IPS-20b (cell line): ENCODE results near the gene CUL3.
A peak's percentile ranks its signal among the peaks of the same experiment; 100 is the strongest.
"Not testable (repeated sequence)": the region's sequence is repeated elsewhere in the genome, so short reads cannot be mapped to it uniquely, and the experiment has no call there.

Experiments
- H3K27ac ChIP-seq: one replicate; pipeline ENCODE4 v1.5.1; 2013; ENCODE audit warnings: low read length
- H3K27me3 ChIP-seq: 2 replicates; pipeline ENCODE4 v1.6.1; 2013; ENCODE audit warnings: mild to moderate bottlenecking, low read length, inconsistent platforms; ENCODE audit not compliant: insufficient read depth
- H3K36me3 ChIP-seq: 2 replicates; pipeline ENCODE4 v1.6.1; 2013; ENCODE audit warnings: low read depth, mild to moderate bottlenecking, inconsistent platforms, low read length, moderate library complexity; ENCODE audit not compliant: insufficient read depth
- H3K4me1 ChIP-seq: 2 replicates; pipeline ENCODE4 v1.6.1; 2013; ENCODE audit warnings: mild to moderate bottlenecking, control low read depth, inconsistent platforms, low read length, moderate library complexity; ENCODE audit not compliant: insufficient read depth
- H3K4me3 ChIP-seq: 2 replicates; pipeline ENCODE4 v1.5.1; 2013; ENCODE audit warnings: mild to moderate bottlenecking, low read length, inconsistent platforms
- H3K9ac ChIP-seq: 2 replicates; pipeline ENCODE4 v1.6.1; 2013; ENCODE audit warnings: low read depth, mild to moderate bottlenecking, inconsistent platforms, low read length, moderate library complexity
- H3K9me3 ChIP-seq: 2 replicates; pipeline ENCODE4 v1.6.1; 2013; ENCODE audit warnings: mild to moderate bottlenecking, low read depth, low read length, inconsistent platforms; ENCODE audit not compliant: insufficient read depth

CUL3 gene

DNA sequence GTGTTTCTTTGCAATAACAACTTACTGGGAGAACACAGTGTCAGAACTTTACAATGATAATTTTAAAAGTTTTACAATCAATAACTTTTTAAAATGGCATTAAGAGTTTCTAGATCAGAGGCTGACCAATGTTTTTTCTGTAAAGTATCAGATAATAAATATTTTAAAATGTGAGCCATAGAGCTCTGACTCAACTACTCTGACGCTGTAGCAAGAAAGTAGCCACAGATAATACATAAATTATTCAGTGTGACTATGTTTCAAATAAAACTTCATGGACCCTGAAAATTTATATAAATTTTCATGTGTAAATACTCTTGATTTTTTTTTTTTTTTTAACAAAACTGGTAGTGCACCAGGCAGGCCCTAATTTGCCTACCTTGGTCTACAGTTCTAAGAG lies 77.4 kb downstream of the CUL3 start:
- H3K4me1 ChIP-seq: no peaks in the 10 kb centered on the region
- H3K9me3 ChIP-seq: no peaks in the 10 kb centered on the region
- H3K9ac ChIP-seq: no peak overlapping the region
- H3K36me3 ChIP-seq: peaks cover 48% of the 10 kb centered on the region
- H3K4me3 ChIP-seq: no peak overlapping the region
- no peak overlapping the region for H3K27ac ChIP-seq
- H3K27me3 ChIP-seq: no peaks in the 10 kb centered on the region

DNA sequence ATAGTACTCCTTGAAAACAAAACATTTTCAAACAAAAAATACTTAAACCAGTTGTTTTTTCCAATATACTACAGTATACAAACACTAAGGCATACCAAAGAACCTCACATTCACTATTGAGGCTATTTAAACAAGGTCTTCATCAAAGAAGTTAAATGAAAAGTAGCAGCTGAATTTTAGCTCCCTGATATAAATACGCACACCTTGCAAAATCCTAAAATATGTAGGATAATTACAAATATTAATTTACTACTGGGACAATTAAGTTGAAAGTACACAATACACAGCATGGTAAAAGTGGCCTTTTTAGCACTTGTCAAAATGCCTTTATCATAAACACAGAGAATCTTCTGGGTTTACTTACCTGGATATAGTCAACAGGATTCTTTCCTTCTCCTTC lies 78.7 kb downstream of the CUL3 start:
- no peaks in the 10 kb centered on the region for H3K4me1 ChIP-seq
- peaks cover 55% of the 10 kb centered on the region for H3K36me3 ChIP-seq
- H3K4me3 ChIP-seq: no peak overlapping the region
- no peaks in the 10 kb centered on the region for H3K27me3 ChIP-seq
- H3K9ac ChIP-seq: no peak overlapping the region
- no peak overlapping the region for H3K27ac ChIP-seq
- H3K9me3 ChIP-seq: no peaks in the 10 kb centered on the region

DNA sequence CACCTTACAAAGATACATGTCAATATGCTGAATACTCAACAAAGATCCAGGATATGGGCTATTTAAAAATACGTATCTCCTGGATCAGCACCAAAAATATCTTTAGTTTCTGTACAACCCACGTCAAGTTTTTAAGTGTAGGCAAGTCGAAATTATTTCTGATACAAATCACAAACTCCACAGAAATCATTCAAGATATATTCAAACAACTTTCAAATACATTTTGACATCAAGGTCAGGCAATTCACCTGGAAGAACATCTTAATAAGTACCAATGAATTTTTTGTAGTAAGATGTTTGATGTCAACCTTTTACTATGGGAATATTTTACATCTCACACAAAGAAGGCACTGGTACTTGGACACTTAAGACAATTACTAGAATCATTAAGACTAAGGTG lies 86.2 kb downstream of the CUL3 start:
- H3K36me3 ChIP-seq: peaks cover 93% of the 10 kb centered on the region
- H3K9me3 ChIP-seq: no peaks in the 10 kb centered on the region
- H3K27ac ChIP-seq: no peak overlapping the region
- H3K9ac ChIP-seq: no peak overlapping the region
- H3K4me3 ChIP-seq: no peak overlapping the region
- no peaks in the 10 kb centered on the region for H3K4me1 ChIP-seq
- H3K27me3 ChIP-seq: no peaks in the 10 kb centered on the region

DNA sequence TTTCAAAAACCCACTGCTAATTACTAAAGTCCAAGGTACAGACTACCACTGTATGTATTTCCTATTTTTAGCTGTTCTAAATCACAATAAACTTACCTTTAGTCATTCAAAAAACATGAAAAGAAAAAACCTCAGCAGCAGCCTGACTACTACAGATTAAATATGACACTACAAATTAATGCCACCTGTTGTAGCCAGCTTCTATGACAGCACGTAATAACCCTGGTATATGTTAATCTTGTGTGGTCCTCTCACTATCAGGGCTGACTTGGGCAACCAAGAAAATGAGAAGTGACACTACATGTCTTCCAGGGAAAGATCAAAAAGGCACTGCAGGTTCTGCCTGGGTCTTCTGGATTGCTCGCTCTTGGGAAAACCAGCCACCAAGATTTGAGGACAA lies 92.6 kb downstream of the CUL3 start:
- no peak overlapping the region for H3K27ac ChIP-seq
- H3K27me3 ChIP-seq: no peaks in the 10 kb centered on the region
- H3K4me3 ChIP-seq: no peak overlapping the region
- H3K4me1 ChIP-seq: no peaks in the 10 kb centered on the region
- no peak overlapping the region for H3K9ac ChIP-seq
- peaks cover 51% of the 10 kb centered on the region for H3K36me3 ChIP-seq
- no peaks in the 10 kb centered on the region for H3K9me3 ChIP-seq

DNA sequence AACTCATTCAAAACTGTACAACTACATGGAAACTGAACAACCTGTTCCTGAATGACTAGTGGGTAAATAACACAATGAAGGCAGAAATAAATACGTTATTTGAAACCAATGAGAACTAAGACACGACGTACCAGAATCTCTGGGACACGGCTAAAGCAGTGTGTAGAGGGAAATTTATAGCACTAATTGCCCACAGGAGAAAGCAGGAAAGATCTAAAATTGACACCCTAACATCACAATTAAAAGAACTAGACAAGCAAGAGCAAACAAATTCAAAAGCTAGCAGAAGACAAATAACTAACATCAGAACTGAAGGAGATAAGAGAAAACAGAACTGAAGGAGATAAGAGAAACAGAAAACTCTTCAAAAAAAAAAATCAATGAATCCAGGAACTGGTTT lies 97.2 kb downstream of the CUL3 start:
- H3K9me3 ChIP-seq, H3K27ac ChIP-seq, H3K4me3 ChIP-seq, H3K9ac ChIP-seq, H3K27me3 ChIP-seq: not testable (repeated sequence)
- Histone ChIP-seq H3K36me3 (peaks cover 15% of the 10 kb centered on the region; the same call in 1 of the 2 replicates), H3K4me1 (peaks cover 13% of the 10 kb centered on the region)

DNA sequence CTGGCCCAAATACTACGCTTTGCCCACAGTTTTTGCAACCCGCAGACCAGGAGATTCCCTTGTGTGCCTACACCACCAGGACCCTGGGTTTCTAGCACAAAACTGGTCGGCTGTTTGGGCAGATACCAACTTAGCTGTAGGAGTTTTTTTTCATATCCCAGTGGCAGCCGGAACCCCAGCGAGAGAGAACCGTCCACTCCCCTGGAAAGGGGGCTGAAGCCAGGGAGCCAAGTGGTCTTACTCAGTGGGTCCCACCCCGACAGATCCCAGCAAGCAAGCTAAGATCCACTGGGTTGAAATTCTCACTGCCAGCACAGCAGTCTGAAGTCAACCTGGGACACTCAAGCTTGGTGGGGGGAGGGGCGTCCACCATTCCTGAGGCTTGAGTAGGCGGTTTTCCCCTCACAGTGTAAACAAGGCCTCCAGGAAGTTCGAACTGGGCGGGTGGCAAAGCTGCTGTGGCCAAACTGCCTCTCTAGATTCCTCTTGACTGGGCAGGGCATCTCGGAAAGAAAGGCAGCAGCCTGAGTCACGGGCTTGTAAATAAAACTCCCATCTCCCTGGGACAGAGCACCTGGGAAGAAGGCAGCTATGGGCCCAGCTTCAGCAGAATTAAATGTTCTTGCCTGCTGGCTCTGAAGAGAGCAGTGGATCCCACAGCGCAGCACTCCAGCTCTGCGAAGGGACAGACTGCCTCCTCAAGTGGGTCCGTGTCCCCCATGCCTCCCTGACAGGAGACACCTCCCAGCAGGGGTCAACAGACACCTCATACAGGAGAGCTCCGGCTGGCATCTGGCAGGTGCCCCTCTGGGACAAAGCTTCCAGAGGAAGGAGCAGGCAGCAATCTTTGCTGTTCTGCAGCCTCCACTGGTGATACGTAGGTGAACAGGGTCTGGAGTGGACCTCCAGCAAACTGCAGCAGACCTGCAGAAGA lies 99.8 kb downstream of the CUL3 start:
- Histone ChIP-seq H3K36me3 (peaks cover 14% of the 10 kb centered on the region; the same call in 1 of the 2 replicates), H3K27ac (peak overlapping the region; percentile 72), H3K9ac (peak overlapping the region; percentile 73), H3K4me3 (0 out of 2 replicates have a peak overlapping the region, but pooled peaks have one; percentile 45), H3K4me1 (peaks cover 13% of the 10 kb centered on the region)
- H3K9me3 ChIP-seq, H3K27me3 ChIP-seq: not testable (repeated sequence)

DNA sequence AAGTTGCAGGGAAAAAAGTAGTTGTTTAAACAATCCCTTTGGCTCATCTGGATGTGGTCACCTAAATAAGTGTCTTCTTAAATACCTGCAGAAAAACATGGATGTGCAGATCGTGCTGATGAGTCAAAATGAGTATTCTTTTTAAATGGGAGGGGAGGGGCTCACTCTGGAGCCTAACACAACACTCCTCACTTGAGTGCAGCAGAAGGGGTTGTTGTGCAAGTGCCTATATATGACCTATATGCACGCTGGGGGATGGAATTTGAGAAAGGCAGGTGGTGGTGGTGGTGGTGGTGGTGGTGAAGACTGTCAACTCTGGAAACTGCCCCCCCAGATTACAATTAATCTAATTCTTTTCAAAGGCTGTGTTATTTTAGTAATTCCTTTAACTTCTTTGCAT lies 105.3 kb downstream of the CUL3 start:
- H3K27ac ChIP-seq: no peak overlapping the region
- no peak overlapping the region for H3K9ac ChIP-seq
- H3K36me3 ChIP-seq: peaks cover 62% of the 10 kb centered on the region
- no peaks in the 10 kb centered on the region for H3K27me3 ChIP-seq
- no peaks in the 10 kb centered on the region; the same call in 1 of the 2 replicates for H3K4me1 ChIP-seq
- no peaks in the 10 kb centered on the region for H3K9me3 ChIP-seq
- H3K4me3 ChIP-seq: no peak overlapping the region

DNA sequence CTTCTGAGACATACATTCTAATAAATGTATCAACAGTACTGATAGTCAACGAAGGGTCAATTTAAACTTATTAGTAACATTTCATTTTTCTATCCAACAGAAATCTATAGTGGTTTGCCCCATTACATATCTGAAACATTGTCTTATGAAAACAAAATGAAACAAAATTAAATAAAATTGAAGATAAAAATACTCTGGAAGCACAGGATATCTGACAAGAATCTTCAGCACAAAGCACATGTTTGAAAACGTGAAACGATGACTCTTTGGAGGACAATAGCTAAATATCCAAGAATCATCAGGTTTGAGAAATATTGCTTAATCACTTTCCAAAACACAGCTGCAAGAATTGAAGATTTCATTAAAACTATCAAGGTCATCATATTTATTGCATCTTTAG lies 112.3 kb downstream of the CUL3 start:
- H3K4me1 ChIP-seq: no peaks in the 10 kb centered on the region
- H3K36me3 ChIP-seq: peaks cover 47% of the 10 kb centered on the region

DNA sequence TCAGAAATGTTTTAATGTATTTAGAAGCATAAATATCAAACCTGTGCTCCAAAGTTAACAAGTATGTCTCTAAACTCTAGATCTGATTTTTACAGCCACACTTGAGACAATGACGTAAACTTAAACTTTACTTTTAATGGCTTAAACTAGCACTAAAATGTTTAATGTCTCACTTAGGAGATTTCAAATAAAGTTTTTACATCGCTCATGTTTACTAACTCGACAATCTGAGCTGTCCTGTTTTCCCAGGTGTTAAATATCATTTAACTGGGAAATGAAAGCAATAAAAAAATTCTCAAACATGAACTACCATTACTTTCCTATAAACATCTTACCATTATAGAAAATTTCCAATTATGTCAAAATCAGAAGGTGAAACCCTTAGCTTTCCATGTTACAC lies 113.0 kb downstream of the CUL3 start:
- H3K27me3 ChIP-seq: no peaks in the 10 kb centered on the region

More for the DNA sequence above, 112.3 kb downstream of the CUL3 start:
- Histone ChIP-seq H3K4me3 (no peak overlapping the region), H3K27ac (no peak overlapping the region), H3K27me3 (no peaks in the 10 kb centered on the region), H3K9me3 (no peaks in the 10 kb centered on the region), H3K9ac (no peak overlapping the region)

DNA sequence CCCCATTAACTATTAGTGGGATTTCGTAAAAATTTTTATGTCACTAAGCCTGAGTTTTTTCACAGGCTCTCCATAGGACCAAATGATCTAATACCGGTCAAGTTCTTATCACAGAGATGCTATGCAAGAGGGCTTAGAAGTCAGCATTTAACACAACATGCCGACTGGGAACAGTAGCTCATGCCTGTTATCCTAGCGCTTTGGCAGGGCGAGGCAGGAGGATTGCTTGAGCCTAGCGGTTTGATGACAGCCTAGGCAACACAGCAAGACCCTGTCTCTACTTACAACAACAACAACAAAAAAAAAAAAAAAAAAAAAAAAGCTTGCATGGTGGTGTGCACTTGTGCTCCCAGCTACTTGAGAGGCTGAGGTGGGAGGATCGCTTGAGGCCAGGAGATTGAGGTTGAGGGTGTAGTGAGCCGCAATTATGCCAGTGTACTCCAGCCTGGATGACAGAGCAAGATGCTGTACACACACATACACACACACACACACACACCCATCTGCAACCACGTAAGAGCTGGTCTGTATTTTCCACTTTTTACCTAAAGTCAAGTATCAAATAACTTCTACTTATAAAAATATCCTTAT lies 115.7 kb downstream of the CUL3 start:
- Histone ChIP-seq H3K27me3 (no peaks in the 10 kb centered on the region), H3K4me3 (no peak overlapping the region), H3K36me3 (peaks cover 19% of the 10 kb centered on the region), H3K27ac (no peak overlapping the region), H3K9me3 (no peaks in the 10 kb centered on the region), H3K4me1 (peaks cover 7% of the 10 kb centered on the region; the same call in 1 of the 2 replicates), H3K9ac (no peak overlapping the region)

More for the DNA sequence above, 113.0 kb downstream of the CUL3 start:
- Histone ChIP-seq H3K27ac (no peak overlapping the region), H3K4me3 (no peak overlapping the region), H3K9me3 (no peaks in the 10 kb centered on the region), H3K36me3 (peaks cover 40% of the 10 kb centered on the region), H3K4me1 (no peaks in the 10 kb centered on the region), H3K9ac (no peak overlapping the region)

DNA sequence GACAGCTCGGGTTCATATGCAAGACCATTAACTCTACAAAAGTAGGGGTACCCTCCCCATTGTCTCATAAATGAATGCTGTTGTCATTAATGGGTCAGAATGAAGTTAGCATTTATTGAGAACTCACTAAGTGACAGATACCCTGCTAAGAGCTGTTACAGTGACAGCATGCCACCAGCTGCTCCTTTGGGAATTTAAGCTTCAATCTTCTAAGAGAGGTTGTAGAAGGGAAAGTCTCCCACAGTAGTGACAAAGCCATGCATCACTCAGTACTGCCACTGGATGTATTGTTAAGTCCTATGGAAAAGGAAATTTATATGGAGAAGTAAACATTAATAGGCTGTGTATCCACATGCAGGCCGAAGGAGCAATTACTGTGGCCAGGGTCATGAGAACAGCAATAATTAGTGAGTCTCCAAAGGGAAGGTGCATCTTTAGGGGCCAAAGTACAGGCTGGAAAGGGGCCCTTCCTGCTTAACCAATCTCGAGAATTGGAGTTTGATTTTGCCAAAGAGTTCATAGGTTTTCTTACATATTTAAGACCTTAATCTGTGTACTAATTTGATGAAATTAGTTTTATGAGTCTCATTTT lies 118.8 kb downstream of the CUL3 start:
- no peak overlapping the region for H3K9ac ChIP-seq
- no peak overlapping the region for H3K4me3 ChIP-seq
- no peaks in the 10 kb centered on the region for H3K27me3 ChIP-seq
- no peaks in the 10 kb centered on the region for H3K36me3 ChIP-seq
- H3K4me1 ChIP-seq: peaks cover 7% of the 10 kb centered on the region; the same call in 1 of the 2 replicates
- H3K9me3 ChIP-seq: no peaks in the 10 kb centered on the region
- H3K27ac ChIP-seq: no peak overlapping the region
